CD14-positive monocyte (primary cell): ENCODE results near the gene EIF5A2. TPM values are rescaled to one million over a fixed set of nuclear protein-coding genes. Genes with fewer than 3 reads are reported as not detected.
"Not testable (repeated sequence)": the region's sequence is repeated elsewhere in the genome, so short reads cannot be mapped to it uniquely, and the experiment has no call there.

ENCODE experiments used
- DNase-seq, 3 donors: peaks; one replicate each; pipeline ENCODE4 v3.0.0-alpha.2; 2011 to 2022
- H2AFZ ChIP-seq: 2 replicates; pipeline ENCODE4 v1.6.0; 2012; ENCODE audit warnings: mild to moderate bottlenecking, low read depth, low read length, inconsistent platforms; ENCODE audit not compliant: insufficient read depth, poor library complexity, severe bottlenecking
- H3K27ac ChIP-seq, 2 donors: 1 replicate in 1 of 2; 2 replicates in 1 of 2; pipeline ENCODE4 v1.5.1; 2012 to 2013; ENCODE audit warnings: low read length in 2 of 2, control low read depth in 1 of 2, inconsistent platforms in 1 of 2, low read depth in 1 of 2, mild to moderate bottlenecking in 1 of 2
- H3K27me3 ChIP-seq, 2 donors: one replicate each; pipeline versions ENCODE4 v1.6.0 to v1.6.1; 2011 to 2013; ENCODE audit warnings: low read length in 2 of 2; ENCODE audit not compliant: control insufficient read depth in 2 of 2, insufficient read depth in 2 of 2
- H3K36me3 ChIP-seq, 2 donors: replicated peaks in 1 of 2; 1 replicate in 1 of 2; 2 replicates in 1 of 2; pipeline versions ENCODE4 v1.5.1 to v1.6.1; 2012 to 2013; ENCODE audit warnings: low read length in 2 of 2, control low read depth in 1 of 2, inconsistent platforms in 1 of 2, mild to moderate bottlenecking in 1 of 2; ENCODE audit not compliant: insufficient read depth in 2 of 2, control insufficient read depth in 1 of 2
- H3K4me1 ChIP-seq, 2 donors: 1 replicate in 1 of 2; 2 replicates in 1 of 2; pipeline versions ENCODE4 v1.5.1 to v1.6.1; 2012 to 2013; ENCODE audit warnings: low read length in 2 of 2, control low read depth in 1 of 2, inconsistent platforms in 1 of 2, mild to moderate bottlenecking in 1 of 2, moderate library complexity in 1 of 2; ENCODE audit not compliant: insufficient read depth in 2 of 2, control insufficient read depth in 1 of 2
- H3K4me2 ChIP-seq: replicated peaks from 2 replicates; pipeline ENCODE3; 2012; ENCODE audit warnings: low read length, moderate library complexity, mild to moderate bottlenecking; ENCODE audit not compliant: poor library complexity, severe bottlenecking; ENCODE audit errors: extremely low read depth
- H3K4me3 ChIP-seq, 3 experiments: fragments of 200-600 bp in 1 of 3; sonication (generic) in 1 of 3; replicated peaks in 1 of 3; 1 replicate in 2 of 3; 2 replicates in 1 of 3; pipeline ENCODE4 v1.5.1; 2011 to 2013; ENCODE audit warnings: low read length in 3 of 3, mild to moderate bottlenecking in 3 of 3, control low read depth in 2 of 3, low read depth in 2 of 3, inconsistent platforms in 1 of 3, moderate library complexity in 1 of 3
- H3K79me2 ChIP-seq: 2 replicates; pipeline ENCODE4 v1.6.0; 2012; ENCODE audit warnings: mild to moderate bottlenecking, control low read depth, inconsistent platforms, low read length, moderate library complexity; ENCODE audit not compliant: insufficient read depth
- H3K9ac ChIP-seq: 2 replicates; pipeline ENCODE4 v1.6.0; 2017; ENCODE audit warnings: low read length, mild to moderate bottlenecking; ENCODE audit not compliant: insufficient read depth, poor library complexity, severe bottlenecking
- H3K9me3 ChIP-seq, 2 donors: replicated peaks in 1 of 2; 1 replicate in 1 of 2; 2 replicates in 1 of 2; pipeline versions ENCODE4 v1.5.1 to v1.6.1; 2012 to 2013; ENCODE audit warnings: low read length in 2 of 2, control low read depth in 1 of 2; ENCODE audit not compliant: control insufficient read depth in 1 of 2, insufficient read depth in 1 of 2
- H4K20me1 ChIP-seq: 2 replicates; pipeline ENCODE4 v1.6.0; 2012; ENCODE audit warnings: mild to moderate bottlenecking, low read length, control low read depth, moderate library complexity; ENCODE audit not compliant: insufficient read depth
- H3K27ac Mint-ChIP-seq, 7 donors: one replicate each; pipeline ENCODE4 v1.8.0; 2020; ENCODE audit warnings: mild to moderate bottlenecking in 7 of 7, mixed read lengths in 7 of 7, moderate library complexity in 6 of 7, inconsistent platforms in 2 of 7
- H3K27me3 Mint-ChIP-seq, 3 donors: one replicate each; pipeline ENCODE4 v1.8.0; 2021 to 2022; ENCODE audit warnings: low read depth in 3 of 3, mild to moderate bottlenecking in 3 of 3, mixed read lengths in 3 of 3, moderate library complexity in 3 of 3, inconsistent platforms in 1 of 3
- H3K36me3 Mint-ChIP-seq, 2 donors: one replicate each; pipeline ENCODE4 v1.8.0; 2020; ENCODE audit warnings: mixed read lengths in 2 of 2, inconsistent platforms in 1 of 2, mild to moderate bottlenecking in 1 of 2
- H3K4me1 Mint-ChIP-seq: one replicate; pipeline ENCODE4 v1.8.0; 2020; ENCODE audit warnings: mild to moderate bottlenecking, mixed read lengths
- H3K4me3 Mint-ChIP-seq, 2 donors: one replicate each; pipeline ENCODE4 v1.8.0; 2020; ENCODE audit warnings: mild to moderate bottlenecking in 2 of 2, mixed read lengths in 2 of 2, moderate library complexity in 1 of 2
- H3K9me3 Mint-ChIP-seq, 7 donors: one replicate each; pipeline ENCODE4 v1.8.0; 2020 to 2022; ENCODE audit warnings: mixed read lengths in 7 of 7, mild to moderate bottlenecking in 6 of 7, moderate library complexity in 6 of 7, inconsistent platforms in 2 of 7
- WGBS: methylation state at CpG from one replicate; pipeline ENCODE4 v1.1.5; 2013; ENCODE audit warnings: missing lambda C conversion rate; ENCODE audit not compliant: insufficient coverage; 5-methylcytosine and 5-hydroxymethylcytosine counted together
- intact Hi-C, 2 donors: fragments of 100-400 bp; cut with micrococcal nuclease; formaldehyde crosslinking; loops; one replicate each; pipeline versions ENCODE4 v1.15.0 to v1.15.1; 2023
- polyA plus RNA-seq, 3 donors: library from polyadenylated mRNA; depleted of rRNA in 1 of 3; unstranded in 2 of 3; stranded (reverse) in 1 of 3; fragments of 300-500 nt in 2 of 3; fragments of >200 nt in 1 of 3; fragmentation: Illumina TruSeq in 2 of 3; gene quantifications; 1 replicate in 2 of 3; 2 replicates in 1 of 3; pipeline ENCODE4 v1.2.3, GENCODE V29; 2012 to 2021
- TF ChIP-seq, protein P1 (sequence below): fragments of 200-600 bp; IDR thresholded peaks from one replicate; pipeline ENCODE4 v1.8.0; 2022; ENCODE audit warnings: antibody characterized with exemption, mild to moderate bottlenecking

The EIF5A2 gene
- polyA plus RNA-seq, 3 donors: 0.49 to 5.4 (median 1.4) TPM

DNA sequence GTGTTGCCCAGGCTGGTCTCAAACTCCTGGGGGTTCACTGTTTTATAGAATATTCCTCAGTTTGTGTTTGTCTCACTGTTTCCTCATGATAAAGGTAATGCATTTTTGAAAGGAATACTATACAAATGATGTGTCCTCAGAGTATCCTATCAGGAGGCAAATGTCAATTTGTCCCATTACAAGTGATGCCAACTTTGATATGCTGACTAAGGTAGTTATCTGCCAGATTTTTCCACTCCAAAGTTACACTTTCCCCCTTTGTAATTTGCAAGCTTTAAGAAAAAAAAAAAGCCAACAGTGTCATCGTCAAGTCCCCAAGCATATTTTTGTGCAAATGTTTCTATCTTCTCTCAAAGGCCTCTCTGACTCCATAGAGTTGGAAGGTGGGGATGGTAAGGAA is 9.0 kb downstream of the EIF5A2 start:
- H3K27me3 Mint-ChIP-seq: peaks cover 0 to 2% (median 0%) of the 10 kb centered on the region in 3 donors
- no peaks in the 10 kb centered on the region for H3K27me3 ChIP-seq
- no peak overlapping the region for H3K4me2 ChIP-seq
- no peak overlapping the region for H3K27ac Mint-ChIP-seq
- intact Hi-C loops: no loop called here
- no peaks in the 10 kb centered on the region for H3K79me2 ChIP-seq
- H3K4me1 ChIP-seq: no peaks in the 10 kb centered on the region
- no peaks in the 10 kb centered on the region for H3K36me3 ChIP-seq
- no peak overlapping the region for H3K27ac ChIP-seq
- H3K9me3 Mint-ChIP-seq: peaks cover 10 to 22% (median 14%) of the 10 kb centered on the region in 7 donors
- no peaks in the 10 kb centered on the region for H4K20me1 ChIP-seq
- no peak overlapping the region for H3K4me3 Mint-ChIP-seq
- no peaks in the 10 kb centered on the region for H3K36me3 Mint-ChIP-seq
- DNase-seq: no peak
- TF ChIP-seq, protein P1, sequence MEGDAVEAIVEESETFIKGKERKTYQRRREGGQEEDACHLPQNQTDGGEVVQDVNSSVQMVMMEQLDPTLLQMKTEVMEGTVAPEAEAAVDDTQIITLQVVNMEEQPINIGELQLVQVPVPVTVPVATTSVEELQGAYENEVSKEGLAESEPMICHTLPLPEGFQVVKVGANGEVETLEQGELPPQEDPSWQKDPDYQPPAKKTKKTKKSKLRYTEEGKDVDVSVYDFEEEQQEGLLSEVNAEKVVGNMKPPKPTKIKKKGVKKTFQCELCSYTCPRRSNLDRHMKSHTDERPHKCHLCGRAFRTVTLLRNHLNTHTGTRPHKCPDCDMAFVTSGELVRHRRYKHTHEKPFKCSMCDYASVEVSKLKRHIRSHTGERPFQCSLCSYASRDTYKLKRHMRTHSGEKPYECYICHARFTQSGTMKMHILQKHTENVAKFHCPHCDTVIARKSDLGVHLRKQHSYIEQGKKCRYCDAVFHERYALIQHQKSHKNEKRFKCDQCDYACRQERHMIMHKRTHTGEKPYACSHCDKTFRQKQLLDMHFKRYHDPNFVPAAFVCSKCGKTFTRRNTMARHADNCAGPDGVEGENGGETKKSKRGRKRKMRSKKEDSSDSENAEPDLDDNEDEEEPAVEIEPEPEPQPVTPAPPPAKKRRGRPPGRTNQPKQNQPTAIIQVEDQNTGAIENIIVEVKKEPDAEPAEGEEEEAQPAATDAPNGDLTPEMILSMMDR: no peak
- H2AFZ ChIP-seq: no peak overlapping the region
- peaks cover 0 to 10% of the 10 kb centered on the region in 2 donors for H3K9me3 ChIP-seq
- no CpG with 5 or more reads among the region's 1 CpG for WGBS
- no peaks in the 10 kb centered on the region for H3K4me1 Mint-ChIP-seq
- no peak overlapping the region for H3K4me3 ChIP-seq
- H3K9ac ChIP-seq: no peak overlapping the region

DNA sequence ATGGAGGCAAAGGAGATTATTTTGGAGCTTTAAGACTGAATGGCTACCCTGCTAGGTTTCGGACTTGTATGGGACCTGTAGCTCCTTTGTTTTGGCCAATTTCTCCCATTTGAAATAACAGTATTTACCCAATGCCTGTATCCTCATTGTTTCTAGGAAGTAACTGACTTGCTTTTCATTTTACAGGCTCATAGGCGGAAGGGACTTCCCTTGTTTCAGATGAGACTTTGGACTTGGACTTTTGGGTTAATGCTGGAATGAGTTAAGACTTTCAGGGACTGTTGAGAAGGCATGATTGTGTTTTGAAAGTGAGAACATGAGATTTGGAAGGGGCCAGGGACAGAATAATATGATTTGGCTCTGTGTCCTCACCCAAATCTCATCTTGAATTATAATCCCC is 10.5 kb downstream of the EIF5A2 start:
- Mint-ChIP-seq H3K4me3 (no peak overlapping the region), H3K27ac (no peak overlapping the region), H3K4me1 (no peaks in the 10 kb centered on the region), H3K27me3 (peaks cover 0 to 2% (median 0%) of the 10 kb centered on the region in 3 donors), H3K9me3 (peaks cover 10 to 22% (median 14%) of the 10 kb centered on the region in 7 donors), H3K36me3 (no peaks in the 10 kb centered on the region)
- TF ChIP-seq, protein P1: no peak
- DNase-seq: no peak
- Histone ChIP-seq H3K27ac (no peak overlapping the region), H3K79me2 (no peaks in the 10 kb centered on the region), H2AFZ (no peak overlapping the region), H3K4me3 (no peak overlapping the region), H3K36me3 (no peaks in the 10 kb centered on the region), H3K4me1 (no peaks in the 10 kb centered on the region), H3K4me2 (no peak overlapping the region), H4K20me1 (no peaks in the 10 kb centered on the region), H3K9ac (no peak overlapping the region), H3K9me3 (peaks cover 0 to 10% of the 10 kb centered on the region in 2 donors), H3K27me3 (no peaks in the 10 kb centered on the region)
- WGBS: no CpG with 5 or more reads among the region's 2 CpGs
- intact Hi-C loops: no loop called here

DNA sequence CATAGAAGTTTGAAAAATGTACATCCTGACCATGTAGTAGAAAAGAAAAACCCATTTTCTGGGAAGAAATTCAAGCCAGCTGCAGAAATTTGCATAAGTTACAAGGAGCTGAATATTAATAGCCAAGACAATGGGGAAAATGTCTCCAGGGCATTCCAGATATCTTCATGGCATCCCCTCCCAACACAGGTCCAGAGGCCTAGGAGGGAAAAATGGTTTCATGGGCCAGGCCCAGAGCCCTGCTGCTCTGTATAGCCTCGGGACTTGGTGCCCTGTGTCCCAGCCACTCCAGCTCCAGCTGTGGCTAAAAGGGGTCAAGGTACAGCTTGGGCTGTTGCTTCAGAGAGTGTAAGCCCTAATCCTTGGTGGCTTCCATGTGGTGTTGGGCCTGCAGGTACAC is 11.2 kb downstream of the EIF5A2 start:
- H3K79me2 ChIP-seq: not testable (repeated sequence)

More for the DNA sequence above, 11.2 kb downstream of the EIF5A2 start:
- H3K27ac ChIP-seq, H3K27me3 Mint-ChIP-seq, H3K4me3 Mint-ChIP-seq, intact Hi-C loops, H3K4me1 ChIP-seq, H2AFZ ChIP-seq, H3K9ac ChIP-seq, H3K4me1 Mint-ChIP-seq, H3K27ac Mint-ChIP-seq, H3K4me3 ChIP-seq, H3K36me3 Mint-ChIP-seq, H4K20me1 ChIP-seq, H3K27me3 ChIP-seq, H3K4me2 ChIP-seq, H3K36me3 ChIP-seq, DNase-seq: not testable (repeated sequence)
- H3K9me3 ChIP-seq: peaks cover 0 to 10% of the 10 kb centered on the region in 2 donors
- peaks cover 10 to 22% (median 14%) of the 10 kb centered on the region in 7 donors for H3K9me3 Mint-ChIP-seq
- WGBS: 100% methylated on average over 1 of the region's 1 CpG
